NB4 (cell line): ENCODE data around the gene SEZ6.

ENCODE experiments used
- DNase-seq: peaks from one replicate; pipeline ENCODE4 v3.0.0; 2010; ENCODE audit warnings: low read depth
- H3K4me3 ChIP-seq: one replicate; pipeline ENCODE4 v1.5.1; 2011; ENCODE audit warnings: mild to moderate bottlenecking, low read depth, low read length, moderate library complexity
- MYC ChIP-seq: IDR thresholded peaks from 2 replicates; pipeline ENCODE4 v1.6.1; 2011; ENCODE audit warnings: low read depth, low read length
- POLR2A ChIP-seq: IDR thresholded peaks from 2 replicates; pipeline ENCODE4 v1.6.1; 2011; ENCODE audit warnings: mild to moderate bottlenecking; ENCODE audit not compliant: insufficient read length; ENCODE audit errors: extremely low read depth
- TF ChIP-seq, protein P1 (sequence below): IDR thresholded peaks from 2 replicates; pipeline ENCODE4 v1.6.1; 2011; ENCODE audit warnings: low read depth, low read length
- TF ChIP-seq, protein P2 (sequence below): IDR thresholded peaks from one replicate; pipeline ENCODE4 v1.5.1; 2012; ENCODE audit warnings: low read depth, low read length

The SEZ6 gene

DNA sequence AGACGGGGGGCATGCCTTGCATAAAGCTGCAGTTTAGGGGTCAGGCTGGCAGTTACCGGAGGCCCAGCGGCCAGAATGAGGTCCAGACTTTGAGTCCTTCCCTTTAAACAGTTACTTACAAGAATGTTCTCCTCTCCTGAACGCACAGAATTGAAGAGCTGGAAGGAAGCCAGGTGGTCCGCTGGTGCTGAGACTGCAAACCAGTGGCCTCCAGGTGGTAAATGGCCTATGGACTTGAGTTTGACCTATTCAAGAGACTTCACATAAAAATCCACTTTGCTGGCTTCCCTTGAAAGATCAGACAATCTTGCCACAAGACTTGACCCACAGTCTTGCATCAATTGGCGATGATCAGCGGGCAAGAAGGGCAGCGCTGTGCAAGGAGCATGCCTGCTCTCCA lies 14.7 kb upstream of the SEZ6 start:
- no peak for TF ChIP-seq MYC
- TF ChIP-seq POLR2A, result no peak
- TF ChIP-seq, protein P1, sequence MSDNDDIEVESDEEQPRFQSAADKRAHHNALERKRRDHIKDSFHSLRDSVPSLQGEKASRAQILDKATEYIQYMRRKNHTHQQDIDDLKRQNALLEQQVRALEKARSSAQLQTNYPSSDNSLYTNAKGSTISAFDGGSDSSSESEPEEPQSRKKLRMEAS, result no peak
- TF ChIP-seq, protein P2, sequence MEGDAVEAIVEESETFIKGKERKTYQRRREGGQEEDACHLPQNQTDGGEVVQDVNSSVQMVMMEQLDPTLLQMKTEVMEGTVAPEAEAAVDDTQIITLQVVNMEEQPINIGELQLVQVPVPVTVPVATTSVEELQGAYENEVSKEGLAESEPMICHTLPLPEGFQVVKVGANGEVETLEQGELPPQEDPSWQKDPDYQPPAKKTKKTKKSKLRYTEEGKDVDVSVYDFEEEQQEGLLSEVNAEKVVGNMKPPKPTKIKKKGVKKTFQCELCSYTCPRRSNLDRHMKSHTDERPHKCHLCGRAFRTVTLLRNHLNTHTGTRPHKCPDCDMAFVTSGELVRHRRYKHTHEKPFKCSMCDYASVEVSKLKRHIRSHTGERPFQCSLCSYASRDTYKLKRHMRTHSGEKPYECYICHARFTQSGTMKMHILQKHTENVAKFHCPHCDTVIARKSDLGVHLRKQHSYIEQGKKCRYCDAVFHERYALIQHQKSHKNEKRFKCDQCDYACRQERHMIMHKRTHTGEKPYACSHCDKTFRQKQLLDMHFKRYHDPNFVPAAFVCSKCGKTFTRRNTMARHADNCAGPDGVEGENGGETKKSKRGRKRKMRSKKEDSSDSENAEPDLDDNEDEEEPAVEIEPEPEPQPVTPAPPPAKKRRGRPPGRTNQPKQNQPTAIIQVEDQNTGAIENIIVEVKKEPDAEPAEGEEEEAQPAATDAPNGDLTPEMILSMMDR, result no peak
- no peak for DNase-seq
- no peak overlapping the region for H3K4me3 ChIP-seq

DNA sequence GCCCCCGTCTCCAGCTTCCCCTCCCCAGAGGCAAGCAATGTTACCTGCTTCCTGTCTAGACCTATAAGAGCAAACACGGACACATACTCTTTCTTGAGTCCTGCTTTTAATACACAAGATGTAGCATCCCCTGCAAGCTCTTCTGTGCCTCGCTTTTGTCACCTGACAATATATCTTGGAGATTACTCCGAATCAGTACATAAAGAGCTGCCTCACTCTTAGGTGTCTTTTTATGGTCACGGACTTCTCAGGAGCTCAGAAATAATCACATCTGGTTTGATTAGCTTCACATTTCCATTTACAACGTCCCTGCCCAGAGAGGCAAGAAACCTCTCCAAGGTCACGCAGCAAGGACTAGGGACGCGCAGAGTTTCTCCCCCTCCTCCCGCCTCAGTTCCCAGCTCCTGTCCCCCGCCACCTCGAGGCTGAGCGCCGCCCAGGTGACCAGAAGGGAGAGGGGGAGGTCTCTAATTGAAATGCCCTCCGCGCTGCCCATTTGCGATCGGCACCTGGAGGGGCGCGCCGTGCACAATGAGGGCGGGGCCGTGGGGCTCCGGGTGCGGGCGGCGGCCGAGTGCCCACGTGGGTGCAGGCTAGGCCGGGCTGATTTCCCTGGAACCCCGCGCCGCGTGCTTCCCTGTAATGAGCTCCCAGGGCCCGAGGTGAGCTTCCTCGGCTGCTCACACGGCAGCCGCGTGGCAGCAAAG lies 13.8 kb upstream of the SEZ6 start:
- no peak overlapping the region for H3K4me3 ChIP-seq
- DNase-seq, result no peak
- TF ChIP-seq, protein P2, result no peak
- TF ChIP-seq POLR2A, result no peak
- TF ChIP-seq, protein P1, result no peak
- TF ChIP-seq MYC, result no peak

DNA sequence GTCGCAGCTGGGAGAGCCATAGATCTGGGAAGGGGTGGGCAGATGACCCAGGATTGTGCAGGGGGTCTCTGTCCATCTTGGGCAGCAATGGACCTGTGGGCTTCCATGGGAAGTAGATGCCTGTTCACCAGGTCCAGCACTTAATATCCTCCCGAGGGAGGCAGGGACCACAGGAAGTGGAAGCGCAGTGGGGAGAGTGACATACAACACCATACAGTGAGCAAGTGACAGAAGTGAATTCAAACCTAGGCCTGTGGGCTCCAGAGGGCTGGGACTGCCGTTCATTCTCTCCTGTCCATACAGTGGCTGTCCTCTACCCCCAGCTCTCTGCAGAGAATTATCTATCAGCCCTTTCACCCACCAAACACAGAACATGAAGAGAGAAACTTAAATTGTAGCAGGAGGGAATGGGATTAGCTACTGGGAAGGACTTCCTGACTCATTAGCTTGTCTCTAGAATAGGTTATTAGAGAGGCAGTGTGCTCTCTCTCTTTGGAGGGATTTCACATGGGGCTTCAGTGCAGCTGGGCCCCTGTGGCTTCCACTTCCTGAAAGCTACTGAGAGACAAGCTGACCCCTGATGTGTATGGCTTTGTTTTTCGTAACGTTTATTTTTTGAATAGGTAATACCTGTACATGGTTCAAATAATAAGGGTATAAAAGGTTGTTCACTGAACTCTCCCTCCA lies 13.1 kb upstream of the SEZ6 start:
- H3K4me3 ChIP-seq, result no peak overlapping the region
- peak; percentile 36 for DNase-seq
- no peak for TF ChIP-seq POLR2A
- TF ChIP-seq MYC, result no peak
- TF ChIP-seq, protein P2, result no peak
- TF ChIP-seq, protein P1, result no peak

DNA sequence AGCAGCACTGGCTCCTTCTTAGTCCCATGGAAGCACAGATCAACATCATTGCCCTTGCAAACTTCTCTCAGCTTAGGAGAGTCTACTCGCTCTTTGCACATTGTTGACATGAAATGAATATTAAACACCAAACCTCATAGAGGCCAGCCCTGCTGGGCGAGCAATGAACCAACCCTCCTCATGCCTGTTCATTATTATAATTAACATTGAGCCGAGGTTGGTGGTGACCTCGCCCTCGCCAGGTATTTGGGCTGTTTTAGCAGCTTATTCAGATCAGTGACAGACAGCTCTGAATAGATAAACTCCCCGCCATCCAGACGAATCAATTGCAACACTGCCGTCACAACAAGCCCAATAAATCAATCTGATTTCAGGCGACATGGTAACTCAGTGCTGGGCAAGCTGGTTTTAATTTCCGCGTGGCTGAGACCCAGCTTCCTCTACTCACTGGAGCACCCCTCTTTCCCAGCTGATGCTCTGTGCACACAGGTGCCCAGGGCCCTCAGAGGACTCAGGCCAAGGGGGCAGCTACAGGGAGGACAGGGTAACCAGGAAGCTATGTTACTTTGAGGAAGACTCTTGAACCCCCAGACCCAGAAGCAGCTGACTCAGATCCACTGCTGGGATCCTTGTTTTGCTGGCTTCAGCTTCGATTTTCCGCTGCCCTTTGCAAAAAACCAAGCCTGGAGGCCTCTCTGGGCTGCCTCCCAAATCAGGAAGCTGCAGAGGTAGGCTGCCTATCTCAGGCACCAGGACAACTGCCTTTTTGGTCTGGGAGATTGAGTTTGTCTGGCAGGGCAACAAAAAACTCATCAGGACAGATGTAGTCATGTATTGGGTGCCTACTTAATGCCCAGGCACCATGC lies 10.7 kb upstream of the SEZ6 start:
- no peak for DNase-seq
- TF ChIP-seq, protein P2, result no peak
- no peak overlapping the region for H3K4me3 ChIP-seq

DNA sequence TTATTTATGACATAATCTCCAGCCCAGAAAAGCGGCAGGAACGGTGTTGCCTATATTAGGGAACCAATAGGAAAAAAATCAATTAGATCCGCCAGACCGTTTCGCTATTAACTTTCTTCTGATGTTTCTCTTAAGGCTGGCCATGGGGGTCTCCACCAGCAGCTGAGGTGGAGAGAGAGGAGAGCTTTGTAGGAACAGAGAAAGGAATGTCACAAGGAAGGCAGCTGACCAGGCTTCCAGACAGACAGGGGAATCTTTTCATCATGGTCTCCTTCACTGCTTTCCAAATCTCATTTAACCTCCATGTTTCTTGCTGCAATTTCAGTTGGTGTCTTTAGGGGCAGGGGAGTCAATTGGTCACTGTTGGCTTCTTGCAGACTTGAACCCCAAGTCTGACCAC lies 8.9 kb upstream of the SEZ6 start:
- TF ChIP-seq, protein P2, result no peak
- TF ChIP-seq, protein P1, result no peak
- TF ChIP-seq POLR2A (no peak), MYC (no peak)
- no peak overlapping the region for H3K4me3 ChIP-seq
- DNase-seq, result no peak
